ENCODE results near the gene SAP30BP. TPM values are rescaled to one million over a fixed set of nuclear protein-coding genes. Genes with fewer than 3 reads are reported as not detected.
A peak's percentile ranks its signal among the peaks of the same experiment; 100 is the strongest.

Gene SAP30BP
- total and polyA plus RNA-seq, 2 experiments from 2014 or later: 44.9 to 97.9 TPM

GRCh38 chr17:75722076-75722475 is 54.9 kb downstream of the SAP30BP start:
- Histone ChIP-seq H3K79me2 (replicated peaks; ENCODE audit: insufficient read depth) (no peaks in the 10 kb centered on the region), H3F3A (replicated peaks; ENCODE audit: low read depth) (peaks cover 12% of the 10 kb centered on the region; the same call in 1 of the 2 replicates), H3K27me3 (ENCODE audit: insufficient read depth) (peaks cover 17% of the 10 kb centered on the region), H3K9me2 (ENCODE audit: insufficient read depth) (no peaks in the 10 kb centered on the region), H3K4me1 (ENCODE audit: insufficient read depth) (no peaks in the 10 kb centered on the region; the same call in 1 of the 2 replicates), H3K4me3 (peak overlapping the region; percentile 84), H4K20me1 (replicated peaks; ENCODE audit: insufficient read depth) (no peaks in the 10 kb centered on the region), H3K36me3 (ENCODE audit: insufficient read depth) (no peaks in the 10 kb centered on the region), H2AFZ (peak overlapping the region; percentile 95; the same call in 1 of the 2 replicates), H3K27ac (ENCODE audit: low read depth) (no peak overlapping the region), H3K4me2 (peak overlapping the region; percentile 94)
- Mint-ChIP-seq H3K27ac (no peak overlapping the region), H3K27me3 (ENCODE audit: insufficient read depth, low read depth, poor library complexity) (peaks cover 24% of the 10 kb centered on the region), H3K4me3 (peak overlapping the region; percentile 59), H3K4me1 (peaks cover 2% of the 10 kb centered on the region; the same call in 2 of the 3 replicates), H3K36me3 (ENCODE audit: low read depth) (no peaks in the 10 kb centered on the region), H3K9me3 (no peaks in the 10 kb centered on the region)
- DNase-seq (ENCODE audit: low spot score): no peak
- peak; percentile 8 for ATAC-seq
- TF ChIP-seq STAT1 (IDR thresholded peaks at IDR 0.05; ENCODE audit: unreplicated experiment) (no peak), POLR2AphosphoS5 (IDR thresholded peaks at IDR 0.05; ENCODE audit: low read depth) (no peak), EZH2 (IDR thresholded peaks at IDR 0.05; ENCODE audit: low read depth, unreplicated experiment) (no peak), JUNB (IDR thresholded peaks at IDR 0.05; ENCODE audit: unreplicated experiment) (no peak), EZH2phosphoT487 (IDR thresholded peaks at IDR 0.05; ENCODE audit: unreplicated experiment) (no peak), CREB1 (CRISPR knock-in tag; IDR thresholded peaks at IDR 0.05; ENCODE audit: low read depth) (no peak), ZNF462 (CRISPR knock-in tag; IDR thresholded peaks at IDR 0.05) (no peak), ZNF331 (CRISPR knock-in tag; IDR thresholded peaks at IDR 0.05; ENCODE audit: low read depth) (no peak), CTCF (conservative IDR thresholded peaks at IDR 0.05; ENCODE audit: low read depth in 2 of 2) (no peak; a peak in 1 of 4 replicates), REST (IDR thresholded peaks at IDR 0.05; ENCODE audit: unreplicated experiment) (no peak), ETS1 (IDR thresholded peaks at IDR 0.05) (no peak), ZNF114 (CRISPR knock-in tag; IDR thresholded peaks at IDR 0.05) (no peak)

Measured in GM23338 (cell line).